Cardiac fibroblast (primary cell): ENCODE results near the gene TECPR2.

Experiments used
- DNase-seq, 2 donors: peaks; one replicate each; pipeline versions ENCODE4 v3.0.0 to v3.0.0-alpha.2; 2010; ENCODE audit warnings: low read depth in 2 of 2
- H3K4me3 ChIP-seq, 2 donors: replicated peaks in 1 of 2; 1 replicate in 1 of 2; 2 replicates in 1 of 2; pipeline ENCODE4 v1.5.1; 2011; ENCODE audit warnings: low read depth in 2 of 2, low read length in 2 of 2, mild to moderate bottlenecking in 2 of 2, moderate library complexity in 1 of 2
- TF ChIP-seq, protein P1 (sequence below): IDR thresholded peaks from one replicate; pipeline ENCODE4 v1.5.1; 2011; ENCODE audit warnings: low read depth, mild to moderate bottlenecking, low read length, inconsistent platforms

The TECPR2 gene

DNA sequence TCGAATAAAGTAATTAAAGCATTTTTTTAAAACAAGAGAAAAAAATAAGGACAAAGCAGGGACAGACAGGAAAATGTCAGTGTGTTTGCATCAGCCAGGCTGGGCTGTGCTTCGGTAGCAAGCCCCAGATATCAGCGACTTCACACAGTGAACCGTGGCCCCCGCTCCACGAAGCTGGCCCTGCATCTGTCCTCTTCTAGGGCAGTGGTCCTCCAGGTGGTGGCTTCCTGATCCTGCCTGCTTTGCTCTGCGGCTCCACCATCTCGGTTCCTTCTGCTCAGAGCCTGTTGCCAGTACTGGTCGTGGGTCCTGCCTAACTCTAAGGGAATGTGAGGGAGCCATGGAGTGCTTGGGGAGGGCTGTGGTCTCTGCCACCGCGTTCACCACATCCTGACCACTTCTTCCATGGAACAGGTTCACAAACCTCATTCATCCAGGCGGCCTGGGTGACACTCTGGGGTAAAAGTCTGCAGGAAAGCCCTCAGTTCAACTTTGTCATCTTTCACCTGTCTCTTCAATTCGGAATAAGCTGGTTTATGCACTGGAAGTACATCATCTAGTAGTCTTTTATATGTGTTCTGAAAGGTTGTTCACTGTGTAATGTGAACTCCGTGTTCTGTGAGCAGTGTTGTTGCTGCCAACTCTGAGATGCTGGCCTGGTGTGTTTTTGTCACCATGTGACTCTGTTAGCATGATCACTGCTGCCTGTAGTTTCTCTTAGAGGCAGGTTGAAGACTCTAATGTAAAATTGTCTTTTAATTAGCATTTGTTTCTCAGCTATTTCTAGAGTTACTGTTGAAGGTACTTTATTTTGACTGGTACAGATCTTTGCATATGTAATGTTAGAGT lies 99.0 kb downstream of the TECPR2 start:
- H3K4me3 ChIP-seq: no peak overlapping the region
- TF ChIP-seq, protein P1, sequence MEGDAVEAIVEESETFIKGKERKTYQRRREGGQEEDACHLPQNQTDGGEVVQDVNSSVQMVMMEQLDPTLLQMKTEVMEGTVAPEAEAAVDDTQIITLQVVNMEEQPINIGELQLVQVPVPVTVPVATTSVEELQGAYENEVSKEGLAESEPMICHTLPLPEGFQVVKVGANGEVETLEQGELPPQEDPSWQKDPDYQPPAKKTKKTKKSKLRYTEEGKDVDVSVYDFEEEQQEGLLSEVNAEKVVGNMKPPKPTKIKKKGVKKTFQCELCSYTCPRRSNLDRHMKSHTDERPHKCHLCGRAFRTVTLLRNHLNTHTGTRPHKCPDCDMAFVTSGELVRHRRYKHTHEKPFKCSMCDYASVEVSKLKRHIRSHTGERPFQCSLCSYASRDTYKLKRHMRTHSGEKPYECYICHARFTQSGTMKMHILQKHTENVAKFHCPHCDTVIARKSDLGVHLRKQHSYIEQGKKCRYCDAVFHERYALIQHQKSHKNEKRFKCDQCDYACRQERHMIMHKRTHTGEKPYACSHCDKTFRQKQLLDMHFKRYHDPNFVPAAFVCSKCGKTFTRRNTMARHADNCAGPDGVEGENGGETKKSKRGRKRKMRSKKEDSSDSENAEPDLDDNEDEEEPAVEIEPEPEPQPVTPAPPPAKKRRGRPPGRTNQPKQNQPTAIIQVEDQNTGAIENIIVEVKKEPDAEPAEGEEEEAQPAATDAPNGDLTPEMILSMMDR: no peak

DNA sequence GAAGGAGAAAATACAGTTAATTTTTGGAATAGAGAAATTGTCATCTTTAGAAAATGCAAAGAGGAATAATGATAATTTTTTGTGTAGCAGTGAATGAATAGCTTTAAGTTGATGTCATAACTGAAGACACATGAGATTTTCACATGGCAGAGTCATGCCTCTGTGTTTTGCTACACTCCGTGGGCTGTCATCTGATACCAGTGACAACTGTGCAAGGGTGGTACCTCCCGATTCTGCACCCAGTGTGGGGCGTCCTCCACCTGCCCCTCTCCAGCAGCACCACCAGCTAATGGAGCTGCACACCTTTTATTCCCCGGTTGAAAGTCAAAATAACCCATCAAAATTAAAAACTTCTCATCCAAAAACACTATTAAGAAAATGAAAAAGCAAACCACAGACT lies 99.7 kb downstream of the TECPR2 start:
- H3K4me3 ChIP-seq: no peak overlapping the region
- TF ChIP-seq, protein P1: no peak
- DNase-seq: no peak

More for the DNA sequence above, 99.0 kb downstream of the TECPR2 start:
- no peak for DNase-seq

DNA sequence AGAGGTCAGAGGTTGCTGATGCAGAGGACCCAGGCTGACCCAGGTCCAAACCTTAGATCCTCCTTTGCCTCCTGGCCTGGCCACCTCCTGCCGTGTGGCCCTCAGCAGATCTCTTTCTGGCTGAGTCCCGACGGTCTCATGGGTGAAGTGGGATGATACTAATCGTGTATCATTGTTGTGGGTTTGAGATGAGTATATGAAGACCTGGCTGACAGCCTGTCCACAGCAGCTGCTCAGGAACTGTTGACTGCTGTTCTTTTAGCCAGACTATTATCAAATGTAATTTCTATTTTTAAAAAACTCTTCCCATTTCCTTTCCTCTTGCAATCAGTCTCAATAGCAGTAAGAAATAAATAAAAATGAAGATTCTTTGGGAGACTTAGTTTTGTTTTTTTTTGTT lies 101.3 kb downstream of the TECPR2 start:
- TF ChIP-seq, protein P1: no peak
- no peak overlapping the region for H3K4me3 ChIP-seq
- no peak for DNase-seq

DNA sequence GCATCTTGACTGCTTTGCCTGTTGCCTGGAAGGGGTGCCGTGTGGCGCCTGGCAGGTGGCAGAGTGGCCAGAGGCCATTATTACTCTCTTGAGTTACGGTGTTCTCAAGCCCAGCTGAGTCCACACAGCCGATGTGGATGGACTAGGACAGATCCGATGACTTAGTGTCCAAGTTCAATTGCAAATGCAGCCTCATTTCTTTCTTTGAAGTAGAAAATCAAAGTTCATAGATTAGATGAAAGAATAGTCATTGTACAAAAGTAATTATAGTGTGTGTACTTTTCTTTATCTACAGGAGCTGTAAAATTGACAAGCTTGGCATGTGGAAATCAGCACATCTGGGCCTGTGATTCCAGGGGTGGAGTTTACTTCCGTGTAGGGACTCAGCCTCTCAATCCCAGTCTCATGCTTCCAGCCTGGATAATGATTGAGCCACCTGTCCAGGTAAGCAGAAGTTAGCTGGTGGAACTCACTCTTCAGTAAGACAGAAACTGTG lies 102.2 kb downstream of the TECPR2 start:
- TF ChIP-seq, protein P1: no peak
- DNase-seq: no peak
- H3K4me3 ChIP-seq: no peak overlapping the region

DNA sequence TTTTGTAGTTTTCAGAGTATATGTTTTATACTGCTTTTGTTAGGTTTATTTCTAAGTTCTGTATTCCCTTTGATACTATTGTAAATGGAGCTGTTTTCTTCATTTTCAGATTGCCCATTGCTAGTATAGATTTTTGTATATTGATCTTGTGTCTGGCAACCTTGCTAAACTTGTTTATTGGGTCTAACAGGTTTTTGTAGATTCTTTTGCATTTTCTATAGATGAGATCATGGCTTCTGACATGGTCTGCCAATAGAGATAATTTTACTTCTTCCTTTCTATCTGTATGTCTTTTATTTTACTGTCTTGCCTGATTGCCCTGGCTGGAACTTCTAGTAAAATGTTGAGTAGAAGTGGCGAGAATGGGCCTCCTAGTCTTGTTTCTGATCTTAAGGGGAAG lies 106.5 kb downstream of the TECPR2 start:
- no peak for DNase-seq
- TF ChIP-seq, protein P1: no peak

DNA sequence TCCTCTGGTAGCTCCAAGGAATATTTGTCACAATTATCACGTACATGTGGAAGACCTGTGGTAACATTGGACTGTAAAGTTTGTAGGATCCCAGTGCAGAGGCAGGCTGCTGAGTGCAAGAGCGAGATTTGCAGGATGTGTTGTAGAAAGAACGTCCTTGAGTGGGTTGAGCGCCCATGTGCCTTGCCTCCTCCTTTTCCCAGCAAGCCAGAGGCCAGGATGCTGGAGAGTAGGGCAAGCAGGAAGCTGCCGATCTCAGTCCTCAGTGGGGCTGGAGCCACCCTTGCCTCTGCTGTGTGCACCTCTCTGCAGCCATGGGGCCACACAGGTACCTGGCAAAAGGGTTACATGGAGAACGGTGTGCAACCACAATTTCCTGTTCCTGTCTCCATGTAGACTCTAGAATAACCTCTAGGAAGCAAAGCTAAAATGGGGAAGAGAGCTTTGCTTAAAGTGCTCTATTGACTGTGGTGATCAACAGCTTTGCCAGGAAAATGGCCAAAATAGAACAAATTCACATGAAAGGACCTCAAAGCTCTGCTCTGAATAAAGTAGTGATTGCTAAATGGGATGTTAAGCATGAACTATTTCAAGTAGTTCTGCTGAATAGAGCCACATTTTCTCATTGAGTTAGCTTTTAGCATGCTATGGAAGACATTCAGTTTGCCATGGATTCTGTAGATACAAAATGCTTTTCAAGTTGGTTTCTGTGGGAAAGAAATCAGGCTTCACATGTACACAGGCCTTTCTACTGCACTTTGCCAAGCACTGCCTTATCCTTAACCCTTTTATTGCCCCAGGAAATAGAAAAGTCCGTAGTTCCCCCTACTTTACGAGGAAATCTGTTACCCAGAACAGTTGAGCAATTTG lies 109.4 kb downstream of the TECPR2 start:
- no peak for DNase-seq

More for the DNA sequence above, 106.5 kb downstream of the TECPR2 start:
- no peak overlapping the region for H3K4me3 ChIP-seq

More for the DNA sequence above, 109.4 kb downstream of the TECPR2 start:
- TF ChIP-seq, protein P1: no peak
- H3K4me3 ChIP-seq: no peak overlapping the region
